GM12874 (cell line): ENCODE data around the gene SACM1L.

Experiments used
- TF ChIP-seq, protein P1 (sequence below): IDR thresholded peaks from 2 replicates; pipeline ENCODE4 v1.5.1; 2011; ENCODE audit warnings: low read depth, mild to moderate bottlenecking, control low read depth, low read length, moderate library complexity; ENCODE audit not compliant: insufficient read depth

SACM1L gene

DNA sequence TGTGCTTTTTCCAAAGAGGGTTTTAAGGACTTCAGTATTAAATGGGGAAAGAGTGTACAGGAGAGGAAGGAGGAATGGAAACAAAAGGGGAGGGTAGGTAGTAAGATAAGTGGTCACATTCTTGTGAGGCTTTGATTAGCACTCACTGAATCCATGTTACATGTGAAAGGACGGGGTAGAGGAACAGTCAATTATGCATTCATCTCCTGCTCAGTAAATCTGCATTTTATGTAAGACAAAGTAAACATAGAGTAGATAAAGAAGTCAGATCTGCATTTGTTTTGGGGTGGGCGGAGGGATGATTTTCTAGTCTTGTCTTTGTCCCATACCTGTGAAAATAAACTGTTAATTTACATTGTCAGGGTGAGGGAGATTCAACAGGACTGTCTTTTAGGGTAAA lies 50.8 kb downstream of the SACM1L start:
- TF ChIP-seq, protein P1, sequence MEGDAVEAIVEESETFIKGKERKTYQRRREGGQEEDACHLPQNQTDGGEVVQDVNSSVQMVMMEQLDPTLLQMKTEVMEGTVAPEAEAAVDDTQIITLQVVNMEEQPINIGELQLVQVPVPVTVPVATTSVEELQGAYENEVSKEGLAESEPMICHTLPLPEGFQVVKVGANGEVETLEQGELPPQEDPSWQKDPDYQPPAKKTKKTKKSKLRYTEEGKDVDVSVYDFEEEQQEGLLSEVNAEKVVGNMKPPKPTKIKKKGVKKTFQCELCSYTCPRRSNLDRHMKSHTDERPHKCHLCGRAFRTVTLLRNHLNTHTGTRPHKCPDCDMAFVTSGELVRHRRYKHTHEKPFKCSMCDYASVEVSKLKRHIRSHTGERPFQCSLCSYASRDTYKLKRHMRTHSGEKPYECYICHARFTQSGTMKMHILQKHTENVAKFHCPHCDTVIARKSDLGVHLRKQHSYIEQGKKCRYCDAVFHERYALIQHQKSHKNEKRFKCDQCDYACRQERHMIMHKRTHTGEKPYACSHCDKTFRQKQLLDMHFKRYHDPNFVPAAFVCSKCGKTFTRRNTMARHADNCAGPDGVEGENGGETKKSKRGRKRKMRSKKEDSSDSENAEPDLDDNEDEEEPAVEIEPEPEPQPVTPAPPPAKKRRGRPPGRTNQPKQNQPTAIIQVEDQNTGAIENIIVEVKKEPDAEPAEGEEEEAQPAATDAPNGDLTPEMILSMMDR = no peak

DNA sequence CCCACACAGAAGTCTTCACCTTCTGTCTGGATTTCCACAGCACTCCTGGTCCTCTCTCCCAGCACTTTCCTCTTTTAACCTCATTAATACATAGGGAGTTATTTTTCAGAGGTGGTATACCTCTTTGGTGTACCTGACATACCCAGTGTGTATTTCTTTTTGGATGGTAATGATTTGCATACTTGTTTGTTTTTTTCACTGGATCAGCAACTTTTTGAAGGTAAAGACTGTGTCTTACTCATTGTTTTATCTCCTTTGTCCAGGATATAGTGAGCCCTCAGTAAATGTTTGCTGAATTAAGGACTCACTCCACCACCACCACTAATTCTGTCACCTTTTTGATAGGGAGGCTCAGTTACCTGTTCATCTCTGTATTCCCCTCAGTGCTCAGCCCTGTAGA lies 52.1 kb downstream of the SACM1L start:
- TF ChIP-seq, protein P1 = no peak

DNA sequence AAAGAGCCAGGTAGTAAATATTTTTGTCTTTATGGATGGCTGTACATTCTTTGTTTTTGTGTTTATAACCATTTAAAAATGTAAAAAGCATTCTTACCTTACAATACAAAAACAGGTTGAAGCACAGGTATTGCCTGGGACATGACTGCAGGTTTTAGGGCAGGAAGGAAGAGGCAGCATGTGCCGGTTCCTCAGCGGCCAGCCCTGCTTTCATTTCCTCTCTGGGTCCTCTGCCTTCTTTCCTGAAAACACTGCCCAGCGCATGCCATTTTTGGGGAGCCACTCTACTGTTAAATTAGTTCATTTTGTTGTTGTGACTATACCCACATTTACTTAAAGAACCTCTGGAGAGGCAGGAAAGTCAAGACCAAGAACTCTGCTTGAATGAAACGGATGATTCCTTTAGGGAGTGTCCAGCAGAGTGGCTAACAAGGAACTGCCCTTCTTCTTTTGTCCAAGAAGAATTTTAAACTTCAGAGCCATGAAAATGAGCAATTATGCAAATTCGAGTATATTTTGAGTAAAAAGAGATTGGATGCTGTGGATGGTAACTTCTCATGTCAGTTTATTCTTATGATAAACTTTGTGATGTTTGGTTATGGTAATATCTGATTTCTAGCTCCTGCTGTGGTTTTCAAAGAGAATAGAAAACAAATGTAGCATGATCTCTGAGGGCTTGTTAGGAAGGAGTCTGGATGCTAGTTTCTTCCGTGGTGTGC lies 52.7 kb downstream of the SACM1L start:
- TF ChIP-seq, protein P1 = no peak

DNA sequence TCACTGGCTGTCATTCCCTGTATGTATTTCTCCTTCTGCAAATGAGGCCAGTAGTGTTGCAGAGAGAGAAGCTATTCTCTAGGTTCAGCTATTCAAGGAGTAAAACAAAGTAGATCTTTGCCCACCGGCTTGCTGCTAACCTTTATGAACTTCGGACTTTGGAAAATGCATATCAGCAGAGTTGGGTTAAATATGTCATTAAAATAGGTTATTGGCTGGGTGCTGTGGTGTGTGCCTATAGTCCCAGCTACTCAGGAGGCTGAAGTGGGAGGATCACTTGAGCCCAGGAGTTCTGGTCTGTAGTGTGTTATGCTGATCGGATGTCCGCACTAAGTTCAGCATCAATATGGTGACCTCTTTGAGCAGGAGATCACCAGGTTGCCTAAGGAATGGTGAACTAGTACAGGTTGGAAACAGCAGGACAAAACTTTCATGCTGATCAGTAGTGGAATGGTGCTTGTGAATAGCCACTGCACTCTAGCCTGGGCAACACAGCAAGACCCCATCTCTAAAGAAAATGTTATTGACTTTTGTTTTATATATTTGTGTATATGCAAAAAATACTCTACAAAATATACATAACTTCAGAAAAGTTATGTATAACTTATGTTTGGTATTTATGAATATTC lies 53.4 kb downstream of the SACM1L start:
- TF ChIP-seq, protein P1 = no peak

DNA sequence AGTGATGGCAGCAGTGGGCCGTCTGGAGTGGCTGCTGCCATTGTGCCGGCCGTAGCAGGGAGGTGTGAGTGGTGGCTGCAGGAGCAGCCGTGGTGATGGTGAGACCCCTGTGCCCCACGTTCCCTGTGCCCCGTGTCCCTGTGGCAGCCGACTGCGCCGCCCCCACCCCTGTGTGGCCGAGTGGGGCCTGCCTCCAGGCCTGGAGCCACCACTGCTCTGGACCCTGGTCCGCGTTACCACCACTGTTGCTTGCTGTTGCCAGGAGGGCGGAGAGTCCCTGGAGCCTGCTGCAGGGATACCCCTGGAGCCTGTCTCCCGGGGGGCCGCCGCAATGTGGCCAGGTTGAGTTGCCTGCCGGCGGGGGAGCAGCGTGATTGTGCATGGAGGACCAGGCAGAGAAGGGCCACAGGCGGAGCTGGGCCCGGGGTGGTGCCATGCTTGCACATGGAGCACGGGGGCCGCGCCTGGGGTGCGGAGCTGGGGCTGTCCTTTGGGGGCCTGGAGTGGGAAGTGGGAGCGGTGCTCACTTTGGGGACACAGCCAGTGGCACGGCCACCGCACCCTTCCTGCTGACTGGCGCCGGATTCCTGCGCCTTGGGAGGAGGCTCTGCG lies 57.1 kb downstream of the SACM1L start:
- TF ChIP-seq, protein P1 = no peak

DNA sequence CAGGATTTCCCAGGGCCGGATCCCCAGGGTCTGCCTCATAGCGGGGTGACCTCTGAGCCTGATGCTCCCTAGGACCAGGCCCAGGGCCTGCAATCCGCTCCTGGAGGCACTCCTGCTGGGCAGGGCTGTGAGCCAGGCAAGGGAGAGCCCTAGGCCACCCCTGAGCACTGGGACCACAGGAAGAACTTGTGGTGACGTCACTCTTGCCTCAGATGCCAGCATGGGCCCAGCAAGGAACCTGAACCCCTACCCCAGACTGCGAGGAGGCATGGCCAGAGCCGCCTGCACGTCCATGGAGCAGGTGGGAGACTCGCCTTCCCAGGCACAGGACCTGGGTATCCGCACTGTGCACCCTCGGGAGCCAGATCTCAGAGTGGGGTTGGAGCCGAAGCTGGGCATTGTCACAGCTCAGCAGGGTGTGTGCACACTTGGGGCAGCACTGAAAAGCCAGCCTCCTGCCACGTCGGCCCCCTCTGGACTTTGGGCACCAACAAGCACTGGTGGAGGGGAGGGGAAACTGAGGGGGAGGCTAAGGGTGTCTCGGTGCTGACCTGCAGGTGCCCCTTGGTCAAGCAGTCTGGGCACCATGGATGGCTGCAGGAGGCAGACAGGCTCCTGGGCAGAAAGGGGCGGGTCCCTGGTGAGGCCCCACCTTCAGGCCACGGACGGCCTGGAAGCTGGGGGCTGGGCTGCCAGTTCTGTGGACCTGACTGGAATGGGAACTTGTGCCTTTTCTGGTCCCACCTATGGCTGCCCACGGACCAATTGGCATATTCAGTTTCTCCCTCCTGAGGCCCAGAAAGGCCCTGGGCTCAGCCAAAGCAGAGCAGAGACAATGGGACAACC lies 57.8 kb downstream of the SACM1L start:
- TF ChIP-seq, protein P1 = no peak

DNA sequence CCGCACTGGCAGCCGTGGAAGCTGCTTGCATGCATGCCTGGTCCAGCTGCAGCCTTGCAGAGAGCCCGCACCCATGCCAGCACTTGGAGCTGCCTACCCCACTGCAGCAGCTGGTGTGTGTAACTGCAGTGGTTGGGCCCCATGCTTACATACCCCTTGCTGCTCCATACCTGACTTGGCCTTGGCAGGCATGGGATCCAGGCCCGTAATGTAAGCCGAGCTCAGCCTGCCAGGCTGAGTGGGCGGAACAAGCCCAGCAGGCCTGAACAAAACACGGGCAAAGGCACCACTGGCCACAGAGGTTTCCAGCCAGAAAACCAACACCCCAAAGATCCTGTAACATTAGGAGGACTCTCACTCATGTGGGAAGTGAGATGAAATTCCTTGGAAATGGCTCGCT lies 58.9 kb downstream of the SACM1L start:
- TF ChIP-seq, protein P1 = no peak
